Stimulated activated CD4-positive, alpha-beta T cell treated with anti-CD3 and anti-CD28 coated beads, Interleukin-1b, Interleukin-23, amount 100 ng/mL, for 1 hour (primary cell): ENCODE data around the gene RPTOR.
A peak's percentile ranks its signal among the peaks of the same experiment; 100 is the strongest.
"Not testable (repeated sequence)": the region's sequence is repeated elsewhere in the genome, so short reads cannot be mapped to it uniquely, and the experiment has no call there.

ENCODE experiments used
- DNase-seq, 2 donors: peaks; one replicate each; pipeline ENCODE4 v3.0.0-alpha.2; 2020; ENCODE audit warnings: low read depth in 2 of 2

RPTOR gene

DNA sequence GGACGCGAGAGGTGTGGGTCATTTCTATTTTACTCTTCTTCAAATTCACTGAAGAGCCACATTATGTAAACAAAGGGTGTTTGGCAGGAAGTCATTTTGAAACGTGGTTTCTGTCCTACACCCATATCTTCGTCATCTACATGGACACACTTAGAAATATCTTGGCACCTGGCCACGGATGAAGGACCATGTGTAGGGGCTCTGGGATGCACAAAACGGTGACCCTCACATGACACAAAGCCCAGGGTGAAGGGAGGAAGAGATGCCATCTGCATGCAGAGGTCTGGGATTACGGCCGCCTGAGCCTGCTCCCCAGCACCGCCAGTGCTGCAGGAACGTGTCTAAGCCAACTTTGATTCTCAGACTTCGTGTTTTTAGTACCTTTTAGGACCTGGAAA, 316.8 kb downstream of the RPTOR start:
- DNase-seq, result no peak

DNA sequence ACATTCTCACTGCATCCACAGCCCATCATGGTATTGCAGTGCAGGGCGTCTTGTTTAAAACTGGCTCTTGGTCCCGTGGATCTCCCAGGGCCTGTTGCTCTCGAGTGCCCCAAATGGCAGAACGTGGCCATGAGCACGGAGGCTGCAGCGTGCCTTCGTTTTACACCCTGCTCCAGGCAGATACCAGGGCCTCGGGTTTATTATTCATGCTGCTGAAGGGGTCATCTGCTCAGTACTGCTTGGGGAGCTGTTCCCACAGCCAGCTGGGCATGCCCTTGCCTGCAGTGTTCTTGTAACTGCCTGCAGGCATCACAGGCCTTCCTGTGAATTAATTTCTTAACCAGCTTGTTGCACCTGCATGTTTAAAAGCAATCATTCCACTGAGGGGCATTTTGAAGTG, 317.3 kb downstream of the RPTOR start:
- peak in 1 of 2 donors; percentile 21 for DNase-seq

DNA sequence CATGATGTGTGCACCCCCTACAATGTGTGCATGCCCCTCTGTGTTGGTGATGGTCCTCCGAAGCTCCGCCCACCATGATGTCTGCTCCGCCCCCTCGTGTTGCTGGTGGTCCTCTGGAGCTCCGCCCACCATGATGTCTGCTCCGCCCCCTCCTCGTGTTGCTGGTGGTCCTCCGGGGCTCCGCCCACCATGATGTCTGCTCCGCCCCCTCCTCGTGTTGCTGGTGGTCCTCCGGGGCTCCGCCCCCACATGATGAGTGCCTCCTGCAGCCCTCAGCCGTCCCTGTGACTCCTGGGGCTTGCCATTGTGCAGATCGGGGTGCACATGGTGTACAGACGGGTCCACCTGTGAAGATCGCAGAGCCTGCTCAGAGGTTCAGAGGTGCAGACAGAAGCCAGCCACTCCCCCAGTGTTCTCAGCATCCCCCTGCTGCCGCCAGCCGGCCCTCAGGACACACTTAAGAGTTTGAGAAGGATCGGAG, 317.9 kb downstream of the RPTOR start:
- no peak for DNase-seq

DNA sequence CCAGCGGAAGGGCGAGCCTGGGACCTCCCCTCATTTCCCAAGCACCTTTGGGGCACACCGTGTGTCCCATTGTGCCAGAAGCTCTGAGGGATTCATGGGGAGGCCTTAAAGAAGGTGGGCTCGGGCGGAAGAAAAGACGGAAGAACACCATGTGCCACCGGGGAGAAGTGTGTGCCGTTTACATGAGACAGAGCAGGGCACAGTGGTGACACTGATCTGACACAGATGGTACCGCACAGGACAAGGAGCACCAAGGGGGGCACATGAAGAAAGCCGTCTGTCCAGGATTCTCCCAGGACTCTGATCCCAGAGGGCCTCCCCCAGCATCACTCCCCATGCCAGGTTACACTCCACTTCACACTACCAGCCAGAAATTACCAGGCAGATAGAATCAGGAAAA, 318.3 kb downstream of the RPTOR start:
- no peak for DNase-seq

DNA sequence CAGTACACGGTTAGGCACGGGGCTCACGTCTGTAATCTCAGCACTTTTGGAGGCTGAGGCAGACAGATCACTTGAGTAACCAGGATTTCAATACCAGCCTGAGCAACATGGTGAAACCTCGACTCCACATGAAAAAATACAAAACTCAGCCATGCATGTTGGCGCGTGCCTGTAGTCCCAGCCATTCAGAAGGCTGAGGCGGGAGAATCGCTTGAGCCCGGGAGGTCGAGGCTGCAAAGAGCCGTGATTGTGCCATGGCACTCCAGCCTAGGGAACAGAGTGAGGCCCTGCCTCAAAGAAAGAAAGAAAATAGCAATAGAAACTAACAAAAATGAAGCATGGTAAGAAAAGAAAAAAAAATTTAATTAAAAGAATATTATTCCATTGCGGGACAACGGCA, 319.0 kb downstream of the RPTOR start:
- DNase-seq, result no peak

DNA sequence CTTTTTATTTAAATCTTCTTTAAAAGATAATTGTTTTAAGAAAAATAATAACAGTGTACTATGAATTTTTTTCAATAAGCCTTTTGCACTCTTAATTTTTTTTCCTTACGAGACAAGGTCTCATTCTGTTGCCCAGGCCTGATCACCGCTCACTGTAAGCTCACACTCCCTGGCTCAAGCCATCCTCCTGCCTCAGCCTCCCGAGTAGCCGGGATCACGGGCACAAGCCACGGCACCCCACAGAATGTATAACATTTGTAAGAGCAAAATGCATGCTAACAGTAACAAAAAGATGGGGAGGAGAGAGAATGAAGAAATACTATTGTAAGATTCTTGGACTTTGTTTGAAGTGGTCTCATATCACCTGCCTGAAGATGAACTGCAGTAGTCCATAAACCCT, 320.1 kb downstream of the RPTOR start:
- no peak for DNase-seq

DNA sequence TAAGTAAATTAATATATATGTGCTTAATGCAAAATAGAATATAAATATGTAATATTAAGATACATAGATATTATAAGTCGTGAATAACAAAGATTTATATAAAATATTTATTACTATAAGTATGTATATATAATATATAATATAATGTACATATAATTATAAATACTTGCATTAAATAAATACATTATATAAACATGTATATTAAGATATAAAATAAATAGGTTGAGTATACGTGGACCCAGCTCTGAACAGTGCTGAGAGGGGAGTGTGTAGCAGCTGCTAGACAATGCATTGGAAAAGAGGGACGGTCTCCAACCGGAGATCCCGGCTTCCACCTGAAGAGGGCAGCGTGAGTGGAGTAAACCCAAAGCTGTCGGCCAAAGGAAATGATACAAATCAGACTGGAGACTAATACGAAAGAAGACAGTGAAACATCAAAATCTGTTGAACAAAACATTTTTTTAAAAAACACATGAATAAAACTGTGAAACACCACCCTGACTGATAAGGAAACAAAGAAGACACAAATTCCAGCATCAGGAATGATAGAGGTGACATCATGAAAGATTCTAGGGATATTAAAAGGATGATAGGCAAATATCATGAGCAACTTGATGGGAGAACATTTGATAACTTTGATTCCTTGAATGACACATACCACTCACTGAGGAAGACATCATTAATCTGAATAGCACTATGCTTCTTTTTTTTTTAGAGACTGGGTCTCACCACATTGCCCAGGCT, 321.6 kb downstream of the RPTOR start:
- DNase-seq, result peak; percentile 34 to 52

DNA sequence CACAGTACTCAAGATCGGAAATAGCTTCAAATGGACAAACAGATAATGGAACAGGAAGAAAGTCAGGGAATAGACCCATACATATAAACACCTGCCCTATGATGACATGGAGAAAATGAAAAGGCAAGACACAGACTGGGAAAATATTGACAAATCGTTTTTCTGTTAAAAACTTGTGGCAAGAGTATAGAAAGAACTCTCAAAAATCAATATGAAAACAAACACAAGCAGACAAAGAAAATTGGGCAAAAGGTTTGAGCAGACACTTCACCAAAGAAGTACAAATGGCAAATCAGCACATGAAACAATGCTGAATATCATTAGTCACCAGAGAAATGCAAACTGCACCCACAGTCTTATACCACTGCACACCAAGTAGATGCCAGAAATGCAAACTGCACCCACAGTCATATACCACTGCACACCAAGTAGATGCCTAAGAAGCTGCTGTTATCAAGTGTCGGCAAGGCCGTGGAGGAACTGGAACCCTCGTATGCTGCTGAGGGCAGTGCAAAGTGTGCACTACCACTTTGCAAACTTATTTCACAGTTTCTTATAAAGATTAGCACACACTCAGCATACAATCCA, 323.5 kb downstream of the RPTOR start:
- no peak for DNase-seq

DNA sequence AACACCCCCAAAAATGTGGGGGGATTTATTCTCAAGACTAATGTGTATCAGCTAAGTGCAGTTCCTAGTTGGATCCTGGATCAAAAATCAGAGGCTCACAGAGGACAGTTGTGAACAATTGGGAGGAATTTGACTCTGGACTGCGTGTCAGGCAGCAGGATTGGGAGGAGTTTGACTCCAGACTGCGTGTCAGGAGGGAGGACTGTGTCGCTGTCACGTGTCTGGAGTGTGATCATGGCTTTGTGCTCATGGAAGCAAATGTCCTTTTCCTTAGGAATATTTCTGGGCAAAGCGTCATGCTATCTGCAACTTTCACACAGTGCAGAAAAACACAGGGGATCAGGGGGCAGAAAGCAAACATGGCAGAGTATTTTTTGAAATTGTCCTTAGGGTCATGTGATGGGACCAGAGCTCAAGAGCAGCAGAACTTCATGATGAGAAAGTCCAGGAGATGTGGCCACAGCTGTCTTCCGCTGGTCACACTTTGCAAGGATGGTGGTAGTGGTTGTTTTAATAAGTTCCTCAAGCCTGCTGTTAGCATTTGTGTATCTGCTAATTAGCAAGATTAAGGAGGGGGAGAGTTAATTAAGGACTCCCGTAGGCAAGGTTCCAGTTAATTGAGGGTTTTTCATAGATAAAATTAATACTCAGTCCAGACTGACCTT, 325.0 kb downstream of the RPTOR start:
- no peak for DNase-seq

DNA sequence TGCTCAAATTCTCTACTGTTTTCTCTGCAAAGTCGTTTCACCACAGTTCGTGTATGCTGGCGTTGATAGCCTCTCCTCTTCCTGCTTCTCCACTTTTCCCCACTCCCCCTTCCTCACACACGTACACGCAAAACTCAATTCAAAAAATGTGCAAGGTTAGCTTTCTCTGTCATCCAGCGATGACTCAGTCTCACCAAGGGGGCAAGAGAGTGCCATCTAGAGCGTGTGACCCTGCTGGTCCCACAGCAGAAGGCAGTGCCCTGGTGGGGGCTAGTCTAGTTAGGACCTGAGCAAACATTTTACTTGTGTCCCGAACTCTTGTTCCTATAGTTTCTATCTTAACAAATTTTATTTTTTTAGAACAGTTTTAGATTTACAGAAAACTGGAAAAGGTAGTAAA, 325.8 kb downstream of the RPTOR start:
- no peak for DNase-seq

DNA sequence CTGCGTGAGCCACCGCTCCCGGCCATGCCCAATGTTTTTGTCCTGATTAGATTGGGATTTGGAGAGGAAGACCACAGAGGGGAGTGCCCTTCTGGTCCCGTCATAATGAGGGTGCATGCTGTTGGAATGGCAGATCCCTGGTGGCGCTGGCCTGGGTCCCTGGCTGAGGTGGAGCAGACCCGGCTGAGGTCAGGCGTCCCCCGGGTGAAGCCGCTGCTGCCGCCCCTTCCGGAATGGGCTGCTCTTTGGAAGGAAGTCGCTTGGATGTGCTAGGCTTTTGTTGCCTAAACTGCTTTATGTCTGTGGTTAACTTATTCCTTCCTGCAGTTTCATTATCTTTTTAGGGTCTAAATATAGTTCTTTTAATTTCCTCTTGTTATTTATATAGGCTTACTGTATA, 326.7 kb downstream of the RPTOR start:
- DNase-seq, result no peak

DNA sequence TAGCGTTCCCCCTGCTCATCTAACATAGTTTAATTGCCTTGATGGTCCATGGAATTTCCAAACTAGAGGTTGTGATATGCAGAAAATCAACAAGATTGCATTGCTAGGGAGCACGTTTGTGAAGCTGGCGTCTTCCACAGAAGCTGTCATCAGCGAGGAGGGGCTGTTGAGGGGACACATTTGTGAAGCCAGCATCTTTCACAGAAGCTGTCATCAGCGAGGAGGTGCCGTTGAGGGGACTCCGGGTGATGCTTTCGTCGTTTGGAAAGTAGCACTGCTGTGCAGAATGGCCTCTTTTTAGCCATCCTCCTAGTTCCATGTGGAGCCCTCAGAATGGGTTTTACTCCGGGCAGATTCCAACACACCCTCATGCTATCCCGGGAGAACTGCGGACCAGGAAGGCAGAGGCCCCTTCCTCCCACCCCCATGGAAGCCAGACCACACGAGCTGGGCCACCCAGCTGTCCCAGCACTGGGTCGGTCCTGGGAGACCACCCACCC, 327.4 kb downstream of the RPTOR start:
- no peak for DNase-seq

DNA sequence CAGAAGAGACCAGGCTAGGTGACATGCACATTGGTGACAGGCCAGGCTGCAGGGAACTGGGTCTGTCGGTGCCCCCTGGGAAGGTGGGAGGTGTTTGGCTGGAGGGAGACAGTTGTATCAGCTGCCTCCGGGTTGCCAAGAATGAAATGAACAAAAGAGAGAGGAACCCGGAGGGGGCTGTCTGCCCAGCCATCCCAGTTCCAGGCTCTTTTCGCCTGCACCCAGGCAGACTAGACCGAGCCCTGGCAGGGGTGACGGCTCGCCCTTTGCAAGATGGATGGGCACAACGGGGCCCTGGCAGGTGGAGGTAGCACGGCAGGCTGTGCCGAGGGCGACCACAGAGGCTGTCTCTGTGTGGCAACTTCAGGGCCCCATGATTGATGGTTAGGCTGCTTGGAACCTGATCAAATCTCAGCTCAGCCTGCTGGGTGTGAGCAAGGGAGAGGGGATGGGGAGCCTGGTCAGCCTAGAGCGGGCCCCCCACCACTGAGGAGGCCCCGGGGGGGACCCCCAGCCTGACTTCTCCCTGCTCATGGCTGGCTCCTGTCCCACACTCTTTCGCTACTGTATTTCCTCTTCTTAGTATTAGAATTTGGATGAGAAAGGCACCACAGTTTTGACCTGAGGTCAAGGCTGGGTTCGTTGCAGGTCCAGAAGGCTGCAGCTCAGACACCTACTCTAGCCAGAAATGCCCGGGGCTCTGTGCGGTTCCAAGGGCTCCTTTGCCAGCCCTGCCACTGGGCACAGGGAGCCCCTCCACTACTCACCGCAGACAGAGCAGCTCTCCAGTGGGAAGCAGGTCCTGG, 328.1 kb downstream of the RPTOR start:
- DNase-seq, result no peak

DNA sequence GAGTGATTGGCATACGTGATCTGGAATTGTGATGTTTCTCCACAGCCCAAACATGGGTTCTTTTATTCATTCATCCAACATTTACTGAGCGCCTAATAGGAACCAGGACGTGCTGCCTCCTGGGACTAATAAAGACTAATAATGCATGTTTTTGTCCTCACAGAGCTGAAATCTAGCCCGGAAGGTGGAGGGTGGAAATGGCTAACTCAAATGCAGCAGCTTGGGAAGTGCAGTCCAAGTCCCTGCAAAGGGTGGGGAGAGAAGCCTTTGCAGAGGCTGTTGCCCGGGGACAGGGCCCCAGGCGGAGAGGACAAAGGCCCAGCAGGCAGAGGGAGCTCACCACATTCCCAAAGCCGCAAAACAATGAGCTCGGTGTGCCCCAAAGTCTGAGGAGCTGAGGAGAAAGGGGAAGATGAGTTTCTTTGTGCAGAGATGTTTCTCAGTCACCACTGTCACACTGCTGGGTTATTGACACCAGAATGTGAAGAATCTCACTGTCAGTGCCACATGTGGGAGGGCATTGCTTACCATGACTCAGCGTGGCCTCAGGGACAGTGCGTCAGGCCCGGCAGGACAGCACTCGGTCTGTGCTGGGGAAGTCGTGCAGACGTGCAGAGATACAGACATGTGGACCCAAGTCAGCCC, 328.8 kb downstream of the RPTOR start:
- no peak for DNase-seq

DNA sequence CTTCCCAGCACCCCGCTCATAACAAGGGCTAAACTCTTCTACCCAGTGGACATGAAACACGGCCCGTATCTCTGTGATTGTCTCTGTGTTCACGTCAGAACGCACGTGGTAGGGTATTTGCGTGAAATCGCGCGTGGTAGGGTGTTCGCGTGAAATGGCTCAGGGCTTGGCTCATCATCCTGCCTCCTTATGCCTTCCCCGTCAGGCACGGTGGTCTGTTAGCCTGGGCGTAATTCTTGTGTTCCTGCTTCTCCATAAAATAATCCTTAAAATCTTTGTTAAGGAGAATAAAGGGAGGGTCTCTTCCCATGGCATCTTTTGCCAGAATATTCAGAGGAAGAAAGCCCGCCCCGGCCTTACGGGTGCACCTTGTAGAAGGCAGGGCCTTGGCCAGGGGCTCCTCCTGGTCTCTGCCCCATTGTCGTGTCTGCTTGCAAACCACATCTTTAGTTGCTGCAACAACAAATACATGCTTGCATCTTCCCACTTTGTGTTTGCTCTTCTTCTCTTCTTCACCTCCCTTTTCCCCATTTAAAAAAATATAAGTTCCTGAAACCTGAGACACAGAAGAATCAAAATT, 330.3 kb downstream of the RPTOR start:
- no peak for DNase-seq

DNA sequence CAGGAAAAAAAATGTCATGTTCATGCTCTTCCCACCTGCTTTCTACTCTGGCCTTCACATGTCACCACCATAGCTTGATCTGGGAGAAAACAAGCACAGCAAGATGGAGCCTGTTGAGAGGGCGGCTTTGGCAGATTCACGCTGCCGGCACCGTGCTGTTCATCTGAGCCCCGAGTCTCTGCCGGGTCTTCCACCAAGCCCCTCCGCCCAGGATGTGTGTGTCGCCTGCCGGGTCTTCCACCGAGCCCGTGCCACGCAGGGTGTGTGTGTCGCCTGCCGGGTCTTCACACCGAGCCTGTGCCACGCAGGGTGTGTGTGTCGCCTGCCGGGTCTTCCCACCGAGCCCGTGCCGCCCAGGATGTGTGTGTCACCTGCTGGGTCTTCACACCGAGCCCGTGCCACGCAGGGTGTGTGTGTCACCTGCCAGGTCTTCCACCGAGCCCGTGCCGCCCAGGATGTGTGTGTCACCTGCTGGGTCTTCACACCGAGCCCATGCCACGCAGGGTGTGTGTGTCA, 330.9 kb downstream of the RPTOR start:
- not testable (repeated sequence) for DNase-seq

DNA sequence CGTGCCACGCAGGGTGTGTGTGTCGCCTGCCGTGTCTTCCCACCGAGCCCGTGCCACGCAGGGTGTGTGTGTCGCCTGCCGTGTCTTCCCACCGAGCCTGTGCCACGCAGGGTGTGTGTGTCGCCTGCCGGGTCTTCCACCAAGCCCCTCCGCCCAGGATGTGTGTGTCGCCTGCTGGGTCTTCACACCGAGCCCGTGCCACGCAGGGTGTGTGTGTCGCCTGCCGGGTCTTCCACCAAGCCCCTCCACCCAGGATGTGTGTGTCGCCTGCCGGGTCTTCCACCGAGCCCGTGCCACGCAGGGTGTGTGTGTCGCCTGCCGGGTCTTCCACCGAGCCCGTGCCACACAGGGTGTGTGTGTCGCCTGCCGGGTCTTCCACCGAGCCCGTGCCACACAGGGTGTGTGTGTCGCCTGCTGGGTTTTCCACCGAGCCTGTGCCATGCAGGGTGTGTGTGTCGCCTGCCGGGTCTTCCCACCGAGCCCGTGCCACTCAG, 331.9 kb downstream of the RPTOR start:
- DNase-seq, result not testable (repeated sequence)

DNA sequence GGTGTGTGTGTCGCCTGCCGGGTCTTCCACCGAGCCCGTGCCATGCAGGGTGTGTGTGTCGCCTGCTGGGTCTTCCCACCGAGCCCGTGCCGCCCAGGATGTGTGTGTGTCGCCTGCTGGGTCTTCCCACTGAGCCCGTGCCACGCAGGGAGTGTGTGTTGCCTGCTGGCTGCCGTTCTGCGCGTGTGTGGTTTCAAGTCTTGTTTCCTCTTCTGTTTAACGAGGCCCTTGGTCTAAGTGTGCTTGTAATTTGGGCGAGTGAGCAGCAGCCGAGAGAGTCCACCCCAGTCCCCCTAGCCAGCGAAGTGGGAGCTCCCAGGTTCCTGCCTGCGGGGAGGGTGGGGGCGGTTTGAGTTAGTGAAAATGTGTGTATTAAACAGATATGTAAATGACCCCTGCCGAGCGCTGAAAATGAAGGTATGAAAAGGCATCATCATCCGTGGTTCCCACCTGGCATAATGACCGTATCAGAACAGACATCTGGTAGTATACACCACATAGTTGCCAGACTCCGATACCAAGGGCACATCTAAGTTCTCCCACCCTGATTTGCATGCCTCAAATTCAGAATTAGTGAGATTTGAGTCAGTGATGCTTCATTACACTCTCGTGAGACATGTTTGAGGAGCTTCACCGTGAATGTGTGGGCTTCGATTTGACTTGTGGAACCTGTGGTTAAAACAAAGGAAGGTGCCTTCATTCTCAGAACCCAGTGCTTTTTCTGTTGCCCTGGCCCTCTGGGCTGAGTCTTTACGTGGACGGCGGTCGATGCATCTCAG, 332.5 kb downstream of the RPTOR start:
- peak in 1 of 2 donors; percentile 43 for DNase-seq

DNA sequence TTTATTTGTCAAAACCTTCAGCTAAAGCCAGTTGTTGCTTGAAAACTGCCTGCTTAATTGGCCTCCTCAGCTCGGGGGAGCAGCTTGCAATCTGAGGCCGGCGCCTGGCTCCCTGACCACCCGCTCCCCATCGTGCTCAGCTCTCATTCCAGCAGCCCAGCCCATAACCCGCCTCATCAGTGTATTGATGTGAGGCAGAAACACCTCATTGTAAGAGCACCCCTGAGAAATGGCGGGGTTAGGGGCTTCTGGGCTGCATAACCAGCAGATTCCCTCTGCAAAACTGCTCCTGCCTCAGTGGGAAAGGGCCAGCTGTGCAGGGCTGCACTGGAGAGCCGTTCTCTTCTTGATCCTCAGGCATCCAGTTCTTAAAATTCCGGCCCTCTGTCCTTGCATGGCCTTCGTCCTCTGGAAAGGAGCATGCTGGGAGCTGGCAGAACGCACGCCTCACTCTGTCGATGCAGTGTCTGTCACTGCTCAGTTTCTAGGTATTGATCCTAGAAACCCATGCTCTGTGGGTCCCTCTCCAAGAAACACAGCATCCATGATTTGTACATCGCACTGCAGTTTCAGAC, 333.2 kb downstream of the RPTOR start:
- no peak for DNase-seq
